ENCODE results near the gene AICDA.

AICDA gene

DNA sequence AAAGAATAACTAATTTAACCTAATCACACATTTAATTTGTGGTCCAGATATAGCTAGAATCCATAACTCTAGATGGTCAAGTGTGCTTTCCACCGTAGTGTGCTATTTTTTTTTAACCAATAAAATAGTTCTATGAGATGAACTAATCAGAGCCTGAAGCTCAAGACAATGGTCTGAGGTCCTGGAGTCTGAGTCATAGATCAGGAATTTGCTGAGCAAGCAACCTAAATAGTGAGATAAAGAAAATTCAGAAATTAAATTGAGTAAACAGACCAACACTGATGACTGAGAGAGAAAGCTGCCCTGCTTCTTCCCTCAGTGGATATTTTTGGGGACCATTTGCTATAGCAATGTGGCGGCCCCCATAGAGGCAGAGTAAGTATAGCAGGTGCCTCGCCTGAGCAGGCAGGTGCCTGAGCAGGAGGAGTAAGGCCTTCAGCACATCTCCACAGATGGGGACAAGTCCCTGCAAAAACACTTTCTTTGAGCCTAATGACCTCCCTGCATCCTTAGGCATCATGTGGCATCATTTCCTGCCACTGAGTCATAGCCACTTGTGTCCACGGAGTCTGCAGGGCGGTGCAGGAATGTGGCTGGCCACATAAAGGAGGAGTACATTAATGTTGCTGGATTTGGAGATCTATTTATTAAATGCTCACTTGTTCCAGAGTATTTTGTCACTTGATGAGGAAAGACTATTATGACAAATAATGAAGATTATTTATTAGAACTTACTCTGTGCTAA lies 58.0 kb downstream of the AICDA start:
- DNase-seq (ENCODE audit: low spot score), result no peak

DNA sequence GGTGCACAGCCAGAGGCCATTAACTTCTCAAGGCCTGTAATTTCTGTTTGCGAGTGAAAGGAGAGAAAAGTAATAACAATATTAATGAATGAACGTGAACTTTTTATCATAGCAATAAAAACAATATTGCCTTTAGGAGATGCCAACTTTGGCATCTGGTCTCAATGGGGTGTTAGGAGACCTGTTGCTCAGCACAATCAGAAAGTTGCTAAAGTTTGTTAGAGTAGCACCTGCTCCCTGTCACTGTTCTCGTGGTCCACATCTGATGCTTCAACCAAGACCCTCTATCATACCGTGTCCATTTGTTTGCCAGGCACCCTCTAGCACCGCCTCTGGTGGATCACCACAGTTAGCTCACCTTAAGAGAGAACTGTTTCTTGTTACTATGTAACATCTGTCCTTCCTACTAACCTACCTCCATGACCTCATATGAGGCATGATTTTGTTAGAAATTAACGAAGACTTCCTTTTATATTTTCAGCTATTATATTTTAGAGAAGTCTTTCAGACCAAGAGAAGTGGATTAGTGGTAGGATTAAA lies 59.5 kb downstream of the AICDA start:
- DNase-seq (ENCODE audit: low spot score), result no peak
